GM19438 (cell line): ENCODE results near the gene NBPF6.
"Not testable (repeated sequence)": the region's sequence is repeated elsewhere in the genome, so short reads cannot be mapped to it uniquely, and the experiment has no call there.

Experiments used
- ATAC-seq: cut with Tn5 transposase; IDR thresholded peaks from one replicate; pipeline ENCODE4 v1.9.1; 2021; ENCODE audit warnings: low read depth; ENCODE audit not compliant: unreplicated experiment

The NBPF6 gene

GRCh38 chr1:108450043-108450442 lies at the start of gene NBPF6:
NBPF6 (plus strand) TSS chr1:108450343; CDS start chr1:108450602, 259 bp downstream.
- not testable (repeated sequence) for ATAC-seq

GRCh38 chr1:108411098-108411833 lies 38.9 kb upstream of the NBPF6 start:
- ATAC-seq = not testable (repeated sequence)

- ATAC-seq = not testable (repeated sequence)
Measured at GRCh38 chr1:108420129-108420528, 30.0 kb upstream of the NBPF6 start.

- ATAC-seq = peak; percentile 86
Measured at GRCh38 chr1:108421061-108421916, 28.9 kb upstream of the NBPF6 start.

- ATAC-seq = not testable (repeated sequence)
Measured at GRCh38 chr1:108426877-108427276, 23.3 kb upstream of the NBPF6 start.

- ATAC-seq = not testable (repeated sequence)
Measured at GRCh38 chr1:108432002-108432401, 18.1 kb upstream of the NBPF6 start.

GRCh38 chr1:108433404-108433803 lies 16.7 kb upstream of the NBPF6 start:
- not testable (repeated sequence) for ATAC-seq

- ATAC-seq = not testable (repeated sequence)
Measured at GRCh38 chr1:108438536-108438935, 11.6 kb upstream of the NBPF6 start.

GRCh38 chr1:108454521-108454920 lies 4.4 kb downstream of the NBPF6 start:
- ATAC-seq = not testable (repeated sequence)

GRCh38 chr1:108458661-108459060 lies 8.5 kb downstream of the NBPF6 start:
- ATAC-seq = not testable (repeated sequence)

GRCh38 chr1:108461758-108462157 lies 11.6 kb downstream of the NBPF6 start:
- not testable (repeated sequence) for ATAC-seq

- ATAC-seq = not testable (repeated sequence)
Measured at GRCh38 chr1:108463962-108464361, 13.8 kb downstream of the NBPF6 start.

- not testable (repeated sequence) for ATAC-seq
Measured at GRCh38 chr1:108466166-108466565, 16.0 kb downstream of the NBPF6 start.

GRCh38 chr1:108467155-108467554 lies 17.0 kb downstream of the NBPF6 start:
- ATAC-seq = not testable (repeated sequence)

GRCh38 chr1:108470750-108471149 lies 20.6 kb downstream of the NBPF6 start:
- not testable (repeated sequence) for ATAC-seq

- ATAC-seq = not testable (repeated sequence)
Measured at GRCh38 chr1:108474516-108474915, 24.4 kb downstream of the NBPF6 start.

- no peak for ATAC-seq
Measured at GRCh38 chr1:108478429-108479015, 28.4 kb downstream of the NBPF6 start.

GRCh38 chr1:108482708-108483107 lies 32.6 kb downstream of the NBPF6 start:
- no peak for ATAC-seq

GRCh38 chr1:108485990-108486389 lies 35.8 kb downstream of the NBPF6 start:
- not testable (repeated sequence) for ATAC-seq

- not testable (repeated sequence) for ATAC-seq
Measured at GRCh38 chr1:108486707-108487106, 36.6 kb downstream of the NBPF6 start.

- not testable (repeated sequence) for ATAC-seq
Measured at GRCh38 chr1:108495008-108495407, 44.9 kb downstream of the NBPF6 start.
